ENCODE measurements around the gene FBXO42.
A peak's percentile ranks its signal among the peaks of the same experiment; 100 is the strongest.

The FBXO42 gene

GRCh38 chr1:16338961-16339360 is 13.3 kb downstream of the FBXO42 start:
- H3K4me3 ChIP-seq (ENCODE audit: low read depth, low read length) = no peak overlapping the region
- no peak for DNase-seq (ENCODE audit: low read depth)

- DNase-seq (ENCODE audit: low read depth) = no peak
Observed at GRCh38 chr1:16334655-16335340, 17.5 kb downstream of the FBXO42 start.

GRCh38 chr1:16326833-16327404 is 25.4 kb downstream of the FBXO42 start:
- H3K4me3 ChIP-seq (ENCODE audit: low read depth, low read length) = no peak overlapping the region
- no peak for DNase-seq (ENCODE audit: low read depth)

More at GRCh38 chr1:16334655-16335340, 17.5 kb downstream of the FBXO42 start:
- H3K4me3 ChIP-seq (ENCODE audit: low read depth, low read length) = no peak overlapping the region

GRCh38 chr1:16324456-16324890 is 27.8 kb downstream of the FBXO42 start:
- H3K4me3 ChIP-seq (ENCODE audit: low read depth, low read length) = no peak overlapping the region
- DNase-seq (ENCODE audit: low read depth) = peak; percentile 47

- no peak overlapping the region for H3K4me3 ChIP-seq (ENCODE audit: low read depth, low read length)
- peak; percentile 25 for DNase-seq (ENCODE audit: low read depth)
Observed at GRCh38 chr1:16321176-16321867, 31.0 kb downstream of the FBXO42 start.

GRCh38 chr1:16318555-16318954 is 33.7 kb downstream of the FBXO42 start:
- no peak for DNase-seq (ENCODE audit: low read depth)
- H3K4me3 ChIP-seq (ENCODE audit: low read depth, low read length) = no peak overlapping the region

GRCh38 chr1:16315437-16315836 is 36.8 kb downstream of the FBXO42 start:
- H3K4me3 ChIP-seq (ENCODE audit: low read depth, low read length) = no peak overlapping the region

GRCh38 chr1:16307222-16307621 is 45.1 kb downstream of the FBXO42 start:
- no peak overlapping the region for H3K4me3 ChIP-seq (ENCODE audit: low read depth, low read length)
- no peak for DNase-seq (ENCODE audit: low read depth)

More at GRCh38 chr1:16315437-16315836, 36.8 kb downstream of the FBXO42 start:
- no peak for DNase-seq (ENCODE audit: low read depth)

- no peak overlapping the region for H3K4me3 ChIP-seq (ENCODE audit: low read depth, low read length)
- DNase-seq (ENCODE audit: low read depth) = no peak
Observed at GRCh38 chr1:16302709-16303627, 49.3 kb downstream of the FBXO42 start.

GRCh38 chr1:16300436-16300835 is 51.8 kb downstream of the FBXO42 start:
- H3K4me3 ChIP-seq (ENCODE audit: low read depth, low read length) = no peak overlapping the region
- DNase-seq (ENCODE audit: low read depth) = no peak

GRCh38 chr1:16298653-16299052 is 53.6 kb downstream of the FBXO42 start:
- no peak overlapping the region for H3K4me3 ChIP-seq (ENCODE audit: low read depth, low read length)
- DNase-seq (ENCODE audit: low read depth) = no peak

- no peak overlapping the region for H3K4me3 ChIP-seq (ENCODE audit: low read depth, low read length)
- no peak for DNase-seq (ENCODE audit: low read depth)
Observed at GRCh38 chr1:16296643-16297042, 55.6 kb downstream of the FBXO42 start.

- no peak for DNase-seq (ENCODE audit: low read depth)
- H3K4me3 ChIP-seq (ENCODE audit: low read depth, low read length) = no peak overlapping the region
Observed at GRCh38 chr1:16294219-16295212, 57.8 kb downstream of the FBXO42 start.

GRCh38 chr1:16293538-16293937 is 58.7 kb downstream of the FBXO42 start:
- no peak overlapping the region for H3K4me3 ChIP-seq (ENCODE audit: low read depth, low read length)
- DNase-seq (ENCODE audit: low read depth) = no peak

GRCh38 chr1:16292739-16293138 is 59.5 kb downstream of the FBXO42 start:
- H3K4me3 ChIP-seq (ENCODE audit: low read depth, low read length) = no peak overlapping the region
- DNase-seq (ENCODE audit: low read depth) = no peak

- no peak overlapping the region for H3K4me3 ChIP-seq (ENCODE audit: low read depth, low read length)
- DNase-seq (ENCODE audit: low read depth) = no peak
Observed at GRCh38 chr1:16289959-16290358, 62.3 kb downstream of the FBXO42 start.

- DNase-seq (ENCODE audit: low read depth) = no peak
- no peak overlapping the region for H3K4me3 ChIP-seq (ENCODE audit: low read depth, low read length)
Observed at GRCh38 chr1:16286122-16286521, 66.2 kb downstream of the FBXO42 start.

- DNase-seq (ENCODE audit: low read depth) = no peak
- no peak overlapping the region for H3K4me3 ChIP-seq (ENCODE audit: low read depth, low read length)
Observed at GRCh38 chr1:16281765-16282164, 70.5 kb downstream of the FBXO42 start.

GRCh38 chr1:16279186-16279585 is 73.1 kb downstream of the FBXO42 start:
- no peak overlapping the region for H3K4me3 ChIP-seq (ENCODE audit: low read depth, low read length)
- DNase-seq (ENCODE audit: low read depth) = no peak

Data from skeletal muscle cell (primary cell).